ENCODE measurements around the gene PKD2L2. TPM values are rescaled to one million over a fixed set of nuclear protein-coding genes. Genes with fewer than 3 reads are reported as not detected.

Gene PKD2L2
- total RNA-seq, 4 donors from 2014 or later, result not detected

GRCh38 chr5:137959488-137959887 is 70.2 kb downstream of the PKD2L2 start:
- TF ChIP-seq, protein P1, sequence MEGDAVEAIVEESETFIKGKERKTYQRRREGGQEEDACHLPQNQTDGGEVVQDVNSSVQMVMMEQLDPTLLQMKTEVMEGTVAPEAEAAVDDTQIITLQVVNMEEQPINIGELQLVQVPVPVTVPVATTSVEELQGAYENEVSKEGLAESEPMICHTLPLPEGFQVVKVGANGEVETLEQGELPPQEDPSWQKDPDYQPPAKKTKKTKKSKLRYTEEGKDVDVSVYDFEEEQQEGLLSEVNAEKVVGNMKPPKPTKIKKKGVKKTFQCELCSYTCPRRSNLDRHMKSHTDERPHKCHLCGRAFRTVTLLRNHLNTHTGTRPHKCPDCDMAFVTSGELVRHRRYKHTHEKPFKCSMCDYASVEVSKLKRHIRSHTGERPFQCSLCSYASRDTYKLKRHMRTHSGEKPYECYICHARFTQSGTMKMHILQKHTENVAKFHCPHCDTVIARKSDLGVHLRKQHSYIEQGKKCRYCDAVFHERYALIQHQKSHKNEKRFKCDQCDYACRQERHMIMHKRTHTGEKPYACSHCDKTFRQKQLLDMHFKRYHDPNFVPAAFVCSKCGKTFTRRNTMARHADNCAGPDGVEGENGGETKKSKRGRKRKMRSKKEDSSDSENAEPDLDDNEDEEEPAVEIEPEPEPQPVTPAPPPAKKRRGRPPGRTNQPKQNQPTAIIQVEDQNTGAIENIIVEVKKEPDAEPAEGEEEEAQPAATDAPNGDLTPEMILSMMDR (IDR thresholded peaks at IDR 0.05; ENCODE audit: low read depth), result no peak

DNA sequence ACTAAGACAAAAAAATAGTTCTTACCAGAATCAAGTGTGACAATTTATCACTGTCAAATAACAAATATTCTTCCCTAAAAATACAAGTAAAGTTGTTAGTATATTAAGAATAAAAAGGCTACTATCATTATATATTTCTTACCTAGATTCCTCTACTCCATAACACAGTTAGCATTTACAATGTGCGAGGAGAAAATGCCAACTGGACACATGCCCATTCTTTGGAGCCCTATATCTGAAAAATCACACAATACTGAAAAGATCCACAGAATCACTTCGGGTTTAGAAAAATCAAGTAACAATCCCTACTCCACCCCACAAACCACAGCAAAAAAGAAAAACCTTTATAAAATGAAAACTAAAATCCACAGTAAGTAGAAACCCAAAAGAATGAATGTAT is 70.9 kb downstream of the PKD2L2 start:
- TF ChIP-seq, protein P1 (IDR thresholded peaks at IDR 0.05; ENCODE audit: low read depth), result no peak

DNA sequence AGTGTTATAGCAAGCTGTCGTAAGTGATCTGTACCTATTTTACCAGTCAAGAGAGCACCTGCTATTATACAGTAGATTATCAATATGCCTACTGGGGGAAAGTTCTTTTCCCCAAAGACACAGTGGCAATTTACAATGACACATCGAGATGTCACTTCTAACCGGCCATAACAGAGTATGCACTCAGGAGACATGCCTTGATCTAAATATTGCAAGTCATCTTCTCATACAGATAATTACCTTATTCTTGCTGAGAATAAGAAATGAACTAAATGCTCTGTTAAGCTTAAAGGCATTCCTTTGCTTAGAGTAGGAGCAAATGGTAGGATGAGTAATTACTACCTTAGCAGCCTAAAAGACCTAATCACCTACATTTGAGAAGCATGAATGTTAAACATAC is 71.6 kb downstream of the PKD2L2 start:
- TF ChIP-seq, protein P1 (IDR thresholded peaks at IDR 0.05; ENCODE audit: low read depth), result no peak

DNA sequence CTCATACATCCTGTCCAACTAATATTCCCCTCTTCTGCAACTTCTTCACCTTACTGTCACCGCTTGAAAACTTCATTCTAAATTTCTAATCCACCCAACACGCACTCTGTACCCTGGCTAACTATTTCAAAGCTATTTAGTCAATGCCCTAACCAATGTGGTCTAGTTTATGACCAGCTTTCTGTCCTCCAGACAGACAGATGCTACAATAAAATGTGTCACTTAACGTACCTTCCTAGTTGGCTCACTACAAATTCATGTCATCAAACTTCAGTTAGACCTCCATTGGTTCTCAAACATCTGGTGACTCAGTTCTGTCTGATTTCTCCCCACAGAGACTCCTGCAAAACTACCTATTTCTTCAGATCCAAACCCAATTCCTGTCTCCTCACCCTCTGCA is 86.0 kb downstream of the PKD2L2 start:
- TF ChIP-seq, protein P1 (IDR thresholded peaks at IDR 0.05; ENCODE audit: low read depth), result no peak

GRCh38 chr5:137989419-137989818 is 100.2 kb downstream of the PKD2L2 start:
- TF ChIP-seq, protein P1 (IDR thresholded peaks at IDR 0.05; ENCODE audit: low read depth), result no peak

Other genes starting within 250 kb of the PKD2L2 start
- 10 to 100 TPM in 2 of 4 donors, 1 to 10 TPM in 2; 3.1 to 18.5 (median 7.2) TPM for gene KLHL3, start 153.4 kb upstream of the PKD2L2 start, total RNA-seq
- gene HNRNPA0, start 135.1 kb upstream of the PKD2L2 start, total RNA-seq, result 10 to 100 TPM in 3 of 4 donors, 1 to 10 TPM in 1; 8.8 to 12.8 (median 10.4) TPM
- gene MYOT, start 21.6 kb upstream of the PKD2L2 start, total RNA-seq, result 1 to 10 TPM in 3 of 4 donors, not detected in 1; 1.5 to 6.2 (median 2.4) TPM
- gene FAM13B, start 143.6 kb downstream of the PKD2L2 start, total RNA-seq, result 10 to 100 TPM; 25.2 to 49.1 (median 44.2) TPM
- not detected for gene WNT8A, start 194.6 kb downstream of the PKD2L2 start, total RNA-seq
- 1 to 10 TPM in 2 of 4 donors, under 1 TPM in 1, not detected in 1; 0.34 to 2.0 (median 2.0) TPM for gene NME5, start 250.0 kb downstream of the PKD2L2 start, total RNA-seq